ENCODE results near the gene TMEM138. TPM values are rescaled to one million over a fixed set of nuclear protein-coding genes. Genes with fewer than 3 reads are reported as not detected.

Gene TMEM138
- total RNA-seq, 1 donor from 2014 or later, result 19.9 TPM

GRCh38 chr11:61364012-61364675 is 2.0 kb downstream of the TMEM138 start:
- intact Hi-C loops (cut with DNase I), result no loop called here
- H3K4me3 ChIP-seq, result no peak overlapping the region
- H3K9me3 ChIP-seq, result no peaks in the 10 kb centered on the region
- no peak for DNase-seq (ENCODE audit: extremely low spot score in 2 of 2)
- H3K27me3 ChIP-seq, result no peaks in the 10 kb centered on the region
- TF ChIP-seq, protein P1, sequence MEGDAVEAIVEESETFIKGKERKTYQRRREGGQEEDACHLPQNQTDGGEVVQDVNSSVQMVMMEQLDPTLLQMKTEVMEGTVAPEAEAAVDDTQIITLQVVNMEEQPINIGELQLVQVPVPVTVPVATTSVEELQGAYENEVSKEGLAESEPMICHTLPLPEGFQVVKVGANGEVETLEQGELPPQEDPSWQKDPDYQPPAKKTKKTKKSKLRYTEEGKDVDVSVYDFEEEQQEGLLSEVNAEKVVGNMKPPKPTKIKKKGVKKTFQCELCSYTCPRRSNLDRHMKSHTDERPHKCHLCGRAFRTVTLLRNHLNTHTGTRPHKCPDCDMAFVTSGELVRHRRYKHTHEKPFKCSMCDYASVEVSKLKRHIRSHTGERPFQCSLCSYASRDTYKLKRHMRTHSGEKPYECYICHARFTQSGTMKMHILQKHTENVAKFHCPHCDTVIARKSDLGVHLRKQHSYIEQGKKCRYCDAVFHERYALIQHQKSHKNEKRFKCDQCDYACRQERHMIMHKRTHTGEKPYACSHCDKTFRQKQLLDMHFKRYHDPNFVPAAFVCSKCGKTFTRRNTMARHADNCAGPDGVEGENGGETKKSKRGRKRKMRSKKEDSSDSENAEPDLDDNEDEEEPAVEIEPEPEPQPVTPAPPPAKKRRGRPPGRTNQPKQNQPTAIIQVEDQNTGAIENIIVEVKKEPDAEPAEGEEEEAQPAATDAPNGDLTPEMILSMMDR (IDR thresholded peaks at IDR 0.05), result no peak
- TF ChIP-seq POLR2A (IDR thresholded peaks at IDR 0.05) (no peak), POLR2AphosphoS5 (IDR thresholded peaks at IDR 0.05; ENCODE audit: insufficient read depth in 1 of 2, low read depth in 1 of 2) (no peak)
- H3K27ac ChIP-seq, result no peak overlapping the region
- peaks cover 0 to 47% of the 10 kb centered on the region in 2 donors for H3K36me3 ChIP-seq
- peaks cover 41% of the 10 kb centered on the region for H3K4me1 ChIP-seq

GRCh38 chr11:61367406-61367805 is 5.2 kb downstream of the TMEM138 start:
- intact Hi-C loops (cut with DNase I), result no loop called here
- no peak for DNase-seq (ENCODE audit: extremely low spot score in 2 of 2)
- TF ChIP-seq POLR2AphosphoS5 (IDR thresholded peaks at IDR 0.05; ENCODE audit: insufficient read depth in 1 of 2, low read depth in 1 of 2) (no peak), POLR2A (IDR thresholded peaks at IDR 0.05) (no peak)
- Histone ChIP-seq H3K27me3 (no peaks in the 10 kb centered on the region), H3K4me3 (no peak overlapping the region), H3K36me3 (peaks cover 0 to 51% of the 10 kb centered on the region in 2 donors), H3K27ac (no peak overlapping the region), H3K4me1 (peaks cover 37% of the 10 kb centered on the region), H3K9me3 (no peaks in the 10 kb centered on the region)

DNA sequence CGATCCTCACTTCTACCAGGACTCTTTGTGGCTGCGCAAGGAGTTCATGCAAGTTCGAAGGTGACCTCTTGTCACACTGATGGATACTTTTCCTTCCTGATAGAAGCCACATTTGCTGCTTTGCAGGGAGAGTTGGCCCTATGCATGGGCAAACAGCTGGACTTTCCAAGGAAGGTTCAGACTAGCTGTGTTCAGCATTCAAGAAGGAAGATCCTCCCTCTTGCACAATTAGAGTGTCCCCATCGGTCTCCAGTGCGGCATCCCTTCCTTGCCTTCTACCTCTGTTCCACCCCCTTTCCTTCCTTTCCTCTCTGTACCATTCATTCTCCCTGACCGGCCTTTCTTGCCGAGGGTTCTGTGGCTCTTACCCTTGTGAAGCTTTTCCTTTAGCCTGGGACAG is 6.5 kb downstream of the TMEM138 start:
- Histone ChIP-seq H3K27me3 (no peaks in the 10 kb centered on the region), H3K27ac (no peak overlapping the region), H3K9me3 (no peaks in the 10 kb centered on the region), H3K4me3 (no peak overlapping the region), H3K4me1 (peaks cover 24% of the 10 kb centered on the region), H3K36me3 (peaks cover 0 to 51% of the 10 kb centered on the region in 2 donors)
- no peak for TF ChIP-seq POLR2AphosphoS5 (IDR thresholded peaks at IDR 0.05; ENCODE audit: insufficient read depth in 1 of 2, low read depth in 1 of 2)
- TF ChIP-seq POLR2A (IDR thresholded peaks at IDR 0.05), result no peak
- TF ChIP-seq, protein P1 (IDR thresholded peaks at IDR 0.05), result no peak
- intact Hi-C loops (cut with DNase I), result no loop called here
- DNase-seq (ENCODE audit: extremely low spot score in 2 of 2), result no peak

DNA sequence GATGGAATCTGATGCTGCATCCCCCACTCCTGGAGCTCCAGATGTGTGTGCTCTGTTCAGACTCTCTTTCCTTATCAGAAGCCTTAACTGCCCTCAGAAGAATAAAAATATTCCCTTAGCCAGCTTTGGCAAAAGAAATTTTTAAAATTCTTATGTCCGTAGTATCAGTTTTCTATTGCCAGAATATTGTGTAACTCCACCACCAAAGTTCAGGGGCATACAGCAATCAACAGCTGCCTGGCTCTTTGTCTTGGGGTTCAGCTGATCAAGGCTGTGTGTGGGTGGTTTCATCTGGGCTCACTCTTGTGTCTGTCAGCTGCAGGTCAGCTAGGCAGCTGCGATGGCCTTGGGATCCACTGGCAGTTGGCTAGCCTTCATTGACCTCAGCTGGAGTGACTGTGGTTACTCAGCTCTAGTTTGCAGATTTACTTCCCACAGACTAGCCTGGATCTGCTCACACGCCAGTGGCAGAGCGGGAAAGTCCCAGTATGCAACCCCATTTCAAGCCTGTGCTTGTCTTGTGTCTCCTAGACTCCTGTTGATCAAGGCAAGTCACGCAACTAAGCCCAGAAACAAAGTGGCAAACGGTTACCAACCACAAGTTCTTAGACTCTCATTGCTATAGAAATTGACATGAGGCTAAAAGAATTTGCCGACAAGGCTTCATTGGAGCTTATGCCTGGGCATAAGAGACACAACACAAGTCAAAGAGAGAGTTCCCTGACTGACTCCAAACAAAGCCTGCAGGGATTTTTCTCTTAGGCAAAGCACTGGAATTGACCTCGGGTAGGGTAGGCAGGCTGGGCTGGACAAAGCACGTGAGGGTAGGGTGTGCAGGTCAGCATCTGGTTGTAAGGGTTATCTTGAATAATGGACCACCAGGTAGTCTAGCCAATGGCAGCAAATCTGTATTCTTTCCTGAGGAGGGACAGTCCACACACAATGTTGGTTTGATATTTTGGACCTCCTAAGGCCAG is 7.5 kb downstream of the TMEM138 start:
- DNase-seq (ENCODE audit: extremely low spot score in 2 of 2), result no peak
- Histone ChIP-seq H3K9me3 (no peaks in the 10 kb centered on the region), H3K4me3 (no peak overlapping the region), H3K27me3 (no peaks in the 10 kb centered on the region), H3K27ac (peak overlapping the region; percentile 68), H3K4me1 (peaks cover 23% of the 10 kb centered on the region), H3K36me3 (peaks cover 0 to 46% of the 10 kb centered on the region in 2 donors)
- TF ChIP-seq, protein P1 (IDR thresholded peaks at IDR 0.05), result no peak
- peak; percentile 66 to 77 for TF ChIP-seq POLR2AphosphoS5 (IDR thresholded peaks at IDR 0.05; ENCODE audit: insufficient read depth in 1 of 2, low read depth in 1 of 2)
- intact Hi-C loops (cut with DNase I), result no loop called here

GRCh38 chr11:61370349-61371005 is 8.3 kb downstream of the TMEM138 start:
- no peak for TF ChIP-seq POLR2A (IDR thresholded peaks at IDR 0.05)
- TF ChIP-seq, protein P1 (IDR thresholded peaks at IDR 0.05), result no peak
- peaks cover 27% of the 10 kb centered on the region for H3K4me1 ChIP-seq
- no peak for DNase-seq (ENCODE audit: extremely low spot score in 2 of 2)
- H3K27me3 ChIP-seq, result no peaks in the 10 kb centered on the region
- H3K9me3 ChIP-seq, result no peaks in the 10 kb centered on the region
- peak overlapping the region; percentile 68 for H3K27ac ChIP-seq
- H3K36me3 ChIP-seq, result peaks cover 0 to 37% of the 10 kb centered on the region in 2 donors
- no peak overlapping the region for H3K4me3 ChIP-seq
- intact Hi-C loops (cut with DNase I), result no loop called here

Measured in vagina (tissue), 2 donors.